Liver (tissue), 3 donors: ENCODE results near the gene MTCH1.

ENCODE experiments used
- CTCF ChIP-seq: fragments of 150-350 bp; IDR thresholded peaks from 2 replicates; pipeline ENCODE4 v1.5.1; 2017; ENCODE audit warnings: improper control_type of control experiment, low read depth, low read length; ENCODE audit not compliant: missing input control
- JUND ChIP-seq, 2 donors: IDR thresholded peaks; 2 replicates each; pipeline ENCODE4 v1.6.1; 2016; ENCODE audit warnings: antibody characterized with exemption in 2 of 2
- MAX ChIP-seq: IDR thresholded peaks from 2 replicates; pipeline ENCODE4 v1.6.1; 2016; ENCODE audit warnings: antibody characterized with exemption
- RAD21 ChIP-seq, 2 donors: IDR thresholded peaks; 2 replicates each; pipeline ENCODE4 v1.6.1; 2016; ENCODE audit warnings: antibody characterized with exemption in 2 of 2, mild to moderate bottlenecking in 2 of 2
- REST ChIP-seq: IDR thresholded peaks from 2 replicates; pipeline ENCODE4 v1.6.1; 2016; ENCODE audit warnings: antibody characterized with exemption, mild to moderate bottlenecking
- RXRA ChIP-seq, 2 donors: IDR thresholded peaks; 2 replicates each; pipeline ENCODE4 v1.6.1; 2017 to 2018; ENCODE audit warnings: antibody characterized with exemption in 2 of 2, mild to moderate bottlenecking in 1 of 2
- TAF1 ChIP-seq: conservative IDR thresholded peaks from 2 replicates; pipeline ENCODE4 v1.6.1; 2016; ENCODE audit warnings: antibody characterized with exemption, mild to moderate bottlenecking
- donor health status: healthy.
- donor health status: healthy.

GRCh38 chr6:36938536-36938935 is 47.5 kb downstream of the MTCH1 start:
- no peak for TF ChIP-seq CTCF
- TF ChIP-seq RXRA (IDR thresholded peaks at IDR 0.05), result no peak
- no peak for TF ChIP-seq TAF1
- no peak for TF ChIP-seq RAD21 (IDR thresholded peaks at IDR 0.05)
- TF ChIP-seq JUND (IDR thresholded peaks at IDR 0.05), result no peak
- TF ChIP-seq REST, result no peak
- TF ChIP-seq MAX, result no peak
